ENCODE data around the gene PSMA7. TPM values are rescaled to one million over a fixed set of nuclear protein-coding genes. Genes with fewer than 3 reads are reported as not detected.

Gene PSMA7
- total RNA-seq, 2 experiments from 2014 or later = 432 to 433 TPM

DNA sequence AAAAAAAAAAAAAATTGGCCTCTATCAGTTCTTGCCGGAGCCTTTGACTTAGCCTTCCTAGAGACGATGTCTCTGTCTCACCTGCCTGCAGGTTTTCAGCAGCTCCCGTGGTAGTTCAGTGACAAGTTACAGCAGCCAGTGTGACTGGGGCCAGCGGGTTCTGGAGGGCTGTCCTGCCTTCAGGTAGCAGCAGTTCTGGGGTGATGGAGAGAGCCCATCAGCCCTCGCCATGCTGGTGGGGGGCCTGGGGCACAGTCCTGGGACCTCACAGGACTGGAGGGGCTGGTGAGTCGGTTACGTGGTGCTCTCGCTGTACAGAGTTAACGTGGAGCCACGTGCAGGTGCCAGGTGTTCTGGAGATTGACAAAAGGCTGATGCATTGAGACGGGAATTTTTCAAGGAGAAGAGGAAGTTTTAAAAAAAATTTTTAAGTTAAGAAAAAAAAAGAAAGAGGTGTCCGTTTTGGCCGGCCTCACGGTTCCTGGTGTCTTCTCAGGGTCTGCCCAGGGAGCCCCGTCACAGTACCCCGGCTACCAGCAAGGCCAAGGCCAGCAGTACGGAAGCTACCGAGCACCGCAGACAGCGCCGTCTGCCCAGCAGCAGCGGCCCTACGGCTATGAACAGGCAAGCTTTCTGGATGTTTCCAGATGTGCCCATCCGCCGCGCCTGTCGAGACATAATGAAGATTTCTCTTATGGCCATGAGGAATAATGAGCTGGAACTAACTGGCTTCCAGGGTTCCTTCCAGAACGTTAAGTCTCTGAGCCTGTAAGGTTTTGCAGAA lies 31.0 kb upstream of the PSMA7 start:
- POLR2A ChIA-PET = no interaction called here
- CTCF ChIA-PET = no interaction called here

DNA sequence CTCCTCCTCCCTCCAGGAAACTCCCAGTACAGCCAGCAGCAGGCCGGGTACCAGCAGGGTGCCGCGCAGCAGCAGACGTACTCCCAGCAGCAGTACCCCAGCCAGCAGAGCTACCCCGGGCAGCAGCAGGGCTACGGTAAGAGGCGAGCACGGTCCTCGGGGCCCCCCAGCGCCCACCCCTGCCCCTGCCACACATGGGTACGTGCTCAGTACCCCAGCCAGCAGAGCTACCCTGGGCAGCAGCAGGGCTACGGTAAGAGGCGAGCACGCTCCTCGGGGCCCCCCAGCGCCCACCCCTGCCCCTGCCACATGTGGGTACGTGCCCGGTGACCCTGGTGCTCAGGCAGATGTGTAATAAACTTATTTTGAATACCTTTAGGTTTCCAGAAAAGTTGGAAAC lies 29.5 kb upstream of the PSMA7 start:
- CTCF ChIA-PET = no interaction called here
- POLR2A ChIA-PET = no interaction called here

DNA sequence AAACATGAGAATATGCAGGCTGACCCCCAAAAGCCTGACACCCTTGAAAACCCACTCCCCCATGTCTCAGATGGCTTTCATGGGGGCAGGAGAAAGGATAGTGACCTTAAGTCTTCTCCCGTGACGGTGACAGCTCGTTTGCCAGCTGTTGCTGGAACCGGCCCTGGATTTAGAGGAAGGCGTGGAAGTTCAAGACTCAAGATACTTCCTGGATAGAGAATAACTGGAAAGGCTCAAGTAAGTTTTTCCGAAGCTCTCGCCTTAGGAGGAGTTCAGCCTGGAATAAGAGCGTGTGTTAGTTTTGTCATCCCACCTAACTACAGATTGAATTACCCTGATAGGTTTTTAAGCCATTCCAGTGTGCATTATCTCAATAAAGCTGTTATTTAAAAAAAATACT lies 28.1 kb upstream of the PSMA7 start:
- CTCF ChIA-PET = interaction anchor here (1.0 to 1.1 kb wide), 2 partner anchors 12 to 35 kb away, joined by 3 read pairs; no protein-coding TSS in a partner anchor

DNA sequence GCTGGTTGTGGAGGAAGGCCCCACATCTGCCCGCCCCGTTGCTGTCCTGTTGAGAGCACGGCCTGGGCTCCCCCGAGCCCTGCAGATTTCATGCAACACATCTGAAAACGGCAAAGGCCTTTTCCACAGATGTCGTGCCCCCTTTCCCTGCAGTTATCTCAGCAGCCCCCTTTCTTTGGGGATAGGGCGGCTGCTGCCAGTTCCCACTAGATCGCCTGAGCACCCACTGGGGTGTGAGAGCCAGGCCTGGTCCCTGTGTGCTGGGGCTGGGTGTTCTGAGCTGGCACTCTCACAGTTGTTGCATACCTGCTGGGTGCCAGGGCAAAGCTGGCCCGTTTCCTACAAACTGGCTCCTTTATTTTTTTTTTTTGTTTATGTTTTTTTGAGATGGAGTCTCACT lies 27.3 kb upstream of the PSMA7 start:
- POLR2A ChIA-PET = no interaction called here

More for the DNA sequence above, 28.1 kb upstream of the PSMA7 start:
- POLR2A ChIA-PET = no interaction called here

DNA sequence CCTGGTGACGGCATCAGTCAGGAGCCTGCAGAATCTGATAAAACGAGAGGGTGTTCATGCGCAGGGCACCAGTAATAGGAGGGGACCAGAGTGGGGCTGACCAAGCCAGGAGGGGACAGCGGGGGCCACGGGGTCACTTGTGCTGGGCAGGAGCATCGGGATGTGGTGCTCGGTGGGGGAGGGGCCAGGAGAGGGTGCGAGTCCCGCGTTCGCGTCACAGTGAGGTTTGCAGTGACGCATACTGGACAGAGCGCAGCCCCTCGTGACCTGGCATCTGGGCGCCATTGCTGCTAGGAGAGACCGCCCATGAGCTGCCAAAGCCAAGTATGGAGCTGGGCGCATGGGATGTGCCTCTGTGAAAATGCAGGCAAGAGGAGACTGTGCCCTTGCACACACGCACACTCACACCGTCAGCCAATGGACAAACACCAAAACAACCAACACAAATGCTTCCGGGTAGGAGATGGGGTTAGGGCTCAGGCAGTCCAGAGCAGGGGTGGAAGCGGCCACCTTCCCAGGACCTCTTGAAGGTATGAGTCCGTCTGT lies 25.8 kb upstream of the PSMA7 start:
- CTCF ChIA-PET = no interaction called here
- POLR2A ChIA-PET = no interaction called here

More for the DNA sequence above, 27.3 kb upstream of the PSMA7 start:
- CTCF ChIA-PET = no interaction called here

DNA sequence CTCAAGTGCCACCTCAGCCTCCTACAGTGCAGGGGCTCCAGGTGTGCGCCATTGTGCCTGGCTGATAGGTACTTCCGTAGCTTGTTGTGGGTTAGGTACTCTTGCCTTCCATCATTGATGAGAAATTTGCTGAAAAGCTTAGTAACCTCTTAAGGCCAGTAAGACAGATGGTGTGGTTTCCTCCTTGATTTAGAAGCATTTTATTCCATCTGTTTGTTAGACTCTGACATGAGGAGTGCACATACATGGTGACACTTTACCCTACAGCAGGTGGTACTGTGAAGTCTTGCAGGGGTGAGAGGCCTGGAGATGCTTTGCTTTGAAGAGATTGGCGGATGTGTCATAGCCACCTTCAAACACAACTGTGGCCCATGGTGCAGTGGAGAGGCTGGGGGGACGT lies 24.9 kb upstream of the PSMA7 start:
- CTCF ChIA-PET = interaction anchor here (0.7 kb wide), 1 partner anchor 22 kb away, joined by 3 read pairs; no protein-coding TSS in a partner anchor

DNA sequence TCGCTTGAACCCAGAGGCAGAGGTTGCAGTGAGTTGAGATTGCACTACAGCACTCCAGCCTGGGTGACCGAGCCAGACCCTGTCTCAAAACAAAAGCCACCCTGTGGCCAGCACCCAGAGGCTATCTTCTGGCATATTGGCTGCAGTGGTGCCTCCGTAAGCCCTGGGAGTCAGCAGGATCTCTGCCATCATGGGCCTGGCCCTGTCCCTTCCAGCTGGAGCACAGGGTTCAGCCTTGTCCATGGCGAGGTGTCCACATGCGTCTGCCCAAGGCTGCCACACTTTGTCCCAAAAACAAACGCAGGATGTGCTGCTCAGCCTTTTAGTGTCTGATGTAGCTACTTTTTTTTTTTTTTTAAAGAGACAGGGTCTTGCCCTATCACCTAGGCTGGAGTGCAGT lies 24.3 kb upstream of the PSMA7 start:
- POLR2A ChIA-PET = no interaction called here
- CTCF ChIA-PET = interaction anchor here (0.6 to 0.7 kb wide), 2 partner anchors 21 kb away, joined by 3 read pairs; no protein-coding TSS in a partner anchor

More for the DNA sequence above, 24.9 kb upstream of the PSMA7 start:
- POLR2A ChIA-PET = no interaction called here

DNA sequence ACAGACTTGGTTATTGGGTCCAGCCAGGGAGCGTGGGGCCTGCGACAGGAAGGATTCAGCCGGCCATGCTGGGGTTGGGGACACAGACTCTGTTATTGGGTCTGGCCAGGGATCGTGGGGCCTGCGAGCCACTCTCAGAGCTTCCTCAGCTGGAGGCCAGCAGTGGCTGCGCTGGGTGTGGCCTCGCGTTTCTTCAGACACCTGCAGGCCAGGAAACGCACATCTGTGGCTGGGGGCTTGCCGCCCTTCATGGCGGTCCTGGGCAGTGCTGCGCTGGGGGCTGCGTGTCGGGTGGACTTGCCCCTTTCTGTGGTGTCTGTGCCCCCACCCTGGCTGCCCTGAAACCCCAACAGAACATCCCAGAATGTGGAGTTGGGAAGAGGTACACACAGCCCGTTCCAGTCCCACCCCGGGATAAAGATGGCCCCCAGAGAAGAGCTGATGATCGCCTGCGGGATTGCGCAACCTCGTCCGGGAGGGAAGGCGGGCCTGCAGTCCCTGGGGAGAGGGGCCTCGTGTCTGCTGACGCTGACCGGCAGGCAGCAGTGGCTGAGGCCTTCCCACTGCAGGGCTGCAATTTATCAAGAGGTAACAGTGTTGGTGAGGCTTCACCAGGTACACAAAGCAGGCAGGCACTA lies 22.7 kb upstream of the PSMA7 start:
- ChIA-PET CTCF (no interaction called here), POLR2A (no interaction called here)

DNA sequence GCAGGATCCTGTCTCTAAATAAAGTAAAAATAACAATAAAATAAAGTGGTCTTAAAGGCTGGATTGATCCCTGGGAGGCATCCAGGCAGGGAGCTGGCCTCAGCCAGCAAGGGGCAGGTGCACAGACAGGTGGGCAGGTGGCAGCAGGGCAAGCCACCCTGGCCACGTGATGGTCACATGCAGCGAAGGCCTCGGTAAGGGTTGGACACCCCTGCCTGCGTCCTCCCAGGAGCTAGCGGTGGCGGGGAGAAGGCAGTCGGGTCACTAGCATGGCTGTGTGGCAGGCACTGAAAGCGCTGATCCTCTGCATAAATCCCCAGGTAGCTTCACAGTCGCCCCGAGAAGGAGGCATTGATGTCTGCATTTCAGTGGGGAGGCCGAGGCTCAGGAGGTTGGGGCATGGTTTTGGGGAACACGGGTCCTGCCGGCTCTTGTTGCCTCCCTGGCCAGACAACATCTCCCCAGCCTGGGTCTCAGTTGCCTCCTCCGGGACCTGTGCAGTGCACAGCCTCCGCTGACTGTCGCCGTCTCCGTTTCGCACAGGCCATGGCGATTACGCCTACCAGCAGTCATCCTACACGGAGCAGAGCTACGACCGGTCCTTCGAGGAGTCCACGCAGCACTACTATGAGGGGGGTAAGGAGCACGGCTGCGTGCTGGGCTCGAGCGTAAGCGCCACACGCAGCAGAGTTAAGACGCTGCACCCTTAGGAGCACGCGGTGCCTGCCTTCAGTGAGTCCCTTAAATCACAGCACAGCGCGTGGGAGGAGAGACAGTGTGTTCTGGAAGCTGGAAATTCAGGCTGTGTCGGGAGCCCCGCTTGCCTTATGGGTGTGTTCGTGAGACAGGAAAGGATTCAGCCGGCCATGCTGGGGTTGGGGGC lies 21.9 kb upstream of the PSMA7 start:
- POLR2A ChIA-PET = no interaction called here
- CTCF ChIA-PET = no interaction called here

DNA sequence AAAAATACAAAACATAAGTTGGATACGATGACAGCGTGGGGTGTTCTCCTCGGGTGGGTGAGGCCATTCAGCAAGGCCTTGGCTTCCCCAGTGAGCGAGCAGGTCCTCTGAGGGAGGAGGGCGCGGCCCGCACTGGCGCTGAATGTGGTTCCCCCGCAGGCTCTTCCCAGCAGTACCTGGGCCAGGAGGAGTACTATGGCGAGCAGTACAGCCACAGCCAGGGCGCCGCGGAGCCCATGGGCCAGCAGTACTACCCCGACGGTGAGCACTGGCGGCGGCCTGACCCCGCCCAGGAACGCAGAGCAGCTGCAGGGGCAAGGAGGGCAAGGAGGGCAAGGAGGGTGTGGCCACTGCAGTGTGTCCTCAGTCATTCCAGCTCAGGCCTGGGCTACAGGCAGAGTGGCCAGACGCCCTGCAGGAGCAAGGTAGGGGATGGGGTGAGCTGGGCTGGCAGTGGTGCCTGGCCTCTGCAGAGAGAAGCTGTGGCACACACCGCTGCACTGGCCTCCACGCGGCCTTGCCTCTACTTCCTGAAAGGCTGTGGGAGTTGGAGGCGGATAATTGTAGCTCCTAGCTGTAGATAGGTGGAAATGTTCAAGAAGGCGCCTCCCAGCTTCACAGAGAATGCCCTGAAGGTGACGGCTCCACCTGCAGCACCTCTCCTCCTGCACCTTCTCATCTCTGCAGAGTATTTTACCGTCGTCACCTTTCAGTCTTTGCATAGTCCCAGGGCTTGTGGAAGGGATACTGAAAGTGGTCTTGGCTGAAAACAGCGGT lies 21.0 kb upstream of the PSMA7 start:
- CTCF ChIA-PET = no interaction called here

DNA sequence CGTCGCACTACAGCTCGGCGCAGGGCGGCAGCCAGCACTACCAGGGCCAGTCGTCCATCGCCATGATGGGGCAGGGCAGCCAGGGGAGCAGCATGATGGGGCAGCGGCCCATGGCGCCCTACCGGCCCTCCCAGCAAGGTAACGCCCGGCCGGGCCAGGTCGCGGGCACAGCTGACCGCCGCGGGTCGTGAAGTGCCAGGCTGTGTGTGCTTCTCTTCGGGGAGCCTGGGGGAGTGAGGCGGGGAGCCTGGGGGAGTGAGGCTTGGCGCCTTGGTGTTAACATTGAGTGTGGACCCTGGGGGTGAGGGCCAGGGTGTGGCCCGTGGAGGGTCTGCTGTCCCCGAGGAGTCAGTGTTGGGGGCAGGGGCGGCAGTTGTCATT lies 20.3 kb upstream of the PSMA7 start:
- POLR2A ChIA-PET = no interaction called here
- CTCF ChIA-PET = no interaction called here

More for the DNA sequence above, 21.0 kb upstream of the PSMA7 start:
- POLR2A ChIA-PET = no interaction called here

DNA sequence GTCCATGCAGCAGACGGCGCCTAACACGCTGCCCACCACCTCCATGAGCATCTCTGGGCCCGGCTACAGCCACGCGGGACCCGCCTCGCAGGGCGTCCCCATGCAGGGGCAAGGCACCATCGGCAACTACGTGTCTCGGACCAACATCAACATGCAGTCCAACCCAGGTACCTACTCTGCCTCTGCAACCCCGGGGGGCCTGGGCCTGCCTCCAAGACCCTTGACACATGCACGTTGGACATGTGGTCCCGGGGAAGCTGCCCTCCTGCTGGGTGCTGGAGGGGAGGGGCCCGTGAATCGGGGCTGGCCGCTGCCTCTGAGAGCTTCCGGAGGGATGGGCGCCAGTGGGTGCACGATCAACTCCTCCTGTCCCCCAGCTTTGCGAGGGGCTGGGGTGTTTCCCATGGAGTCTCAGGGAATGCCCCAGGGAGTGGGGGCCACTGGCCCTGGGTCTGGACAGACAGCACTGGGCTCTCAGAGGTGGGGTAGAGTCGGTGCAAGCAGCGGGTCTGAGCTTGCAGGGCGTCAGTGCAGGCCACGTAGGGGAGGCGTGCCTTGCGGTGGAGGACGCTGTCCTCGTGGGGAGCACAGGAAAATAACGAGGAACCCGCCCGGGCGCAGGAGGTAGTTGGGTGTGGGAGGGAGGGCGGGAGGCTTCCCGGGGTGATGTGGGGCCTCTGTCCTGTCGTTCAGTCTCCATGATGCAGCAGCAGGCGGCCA lies 19.7 kb upstream of the PSMA7 start:
- CTCF ChIA-PET = no interaction called here
- POLR2A ChIA-PET = no interaction called here

DNA sequence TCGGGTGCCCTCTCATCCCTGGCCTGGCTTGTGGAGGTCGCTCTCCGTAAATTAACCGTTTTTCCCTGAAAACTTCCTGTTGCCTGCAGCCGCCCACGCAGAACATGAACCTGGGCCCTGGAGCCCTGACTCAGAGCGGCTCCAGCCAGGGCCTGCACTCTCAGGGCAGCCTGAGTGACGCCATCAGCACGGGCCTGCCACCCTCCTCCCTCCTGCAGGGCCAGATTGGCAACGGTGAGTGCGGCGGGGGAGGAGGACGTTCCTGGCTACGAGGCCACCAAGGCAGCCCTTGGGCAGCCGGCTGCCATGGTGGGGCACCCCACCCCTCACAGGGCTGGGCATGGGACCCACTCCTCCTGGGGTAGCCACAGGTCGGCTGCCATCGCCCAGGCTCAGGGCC lies 18.2 kb upstream of the PSMA7 start:
- CTCF ChIA-PET = no interaction called here
- POLR2A ChIA-PET = no interaction called here

DNA sequence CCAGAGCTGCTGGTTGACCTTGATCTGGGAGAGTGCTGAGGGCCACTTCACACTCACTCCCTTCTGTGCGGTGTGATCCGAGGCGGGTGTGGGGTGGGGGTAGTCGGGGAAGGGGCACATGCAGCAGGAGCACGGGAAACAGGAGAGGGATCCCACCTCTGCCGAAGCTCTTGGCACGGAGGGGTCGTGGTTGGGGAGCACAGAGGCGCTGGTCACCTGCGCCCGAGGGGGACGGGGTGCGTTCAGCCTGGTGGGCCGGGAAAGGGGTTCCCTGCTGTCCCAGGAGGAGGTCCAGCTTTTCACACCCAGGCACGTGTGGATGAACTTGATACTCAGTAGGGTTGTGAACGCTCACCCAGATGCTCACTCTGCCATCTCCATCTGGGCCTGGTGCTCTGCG lies 17.7 kb upstream of the PSMA7 start:
- ChIA-PET CTCF (no interaction called here), POLR2A (no interaction called here)

DNA sequence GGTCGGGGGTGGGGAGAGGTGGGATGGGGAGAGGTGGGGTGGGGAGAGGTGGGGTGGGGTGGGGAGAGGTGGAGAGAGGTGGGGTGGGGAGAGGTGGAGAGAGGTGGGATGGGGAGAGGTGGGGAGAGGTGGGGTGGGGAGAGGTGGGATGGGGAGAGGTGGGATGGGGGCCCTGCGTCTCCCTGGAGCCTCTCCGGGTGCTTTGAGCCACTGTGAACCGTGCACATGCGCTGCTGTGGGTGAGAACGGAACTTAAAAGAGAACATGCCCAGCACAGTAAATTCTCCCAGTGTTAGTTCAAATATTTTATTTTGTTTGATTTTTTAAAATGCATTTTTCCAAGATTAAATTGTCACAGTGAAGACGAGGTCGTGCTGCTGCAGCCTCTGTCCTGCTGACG lies 17.1 kb upstream of the PSMA7 start:
- CTCF ChIA-PET = no interaction called here
- POLR2A ChIA-PET = no interaction called here

DNA sequence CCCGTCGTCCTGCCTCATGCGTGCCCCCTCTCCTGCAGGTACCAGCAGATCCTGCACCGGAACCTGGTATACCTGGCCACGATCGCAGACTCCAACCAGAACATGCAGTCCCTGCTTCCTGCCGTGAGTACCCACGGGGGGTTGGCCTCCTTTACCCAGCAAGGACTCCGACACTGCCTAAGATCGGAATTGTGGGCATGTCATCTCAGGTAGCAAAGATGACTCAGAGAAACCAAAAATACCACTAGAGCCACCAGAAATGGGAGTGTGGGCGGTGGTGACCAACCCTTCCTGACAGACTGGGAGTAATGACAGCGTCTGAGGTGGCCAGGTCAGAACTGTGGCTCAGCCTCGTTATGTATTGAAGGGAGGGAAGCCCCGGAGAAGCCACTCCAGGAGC lies 16.6 kb upstream of the PSMA7 start:
- POLR2A ChIA-PET = no interaction called here
- CTCF ChIA-PET = interaction anchor here (1.1 kb wide), 1 partner anchor 151 kb away, joined by 3 read pairs; no protein-coding TSS in a partner anchor

DNA sequence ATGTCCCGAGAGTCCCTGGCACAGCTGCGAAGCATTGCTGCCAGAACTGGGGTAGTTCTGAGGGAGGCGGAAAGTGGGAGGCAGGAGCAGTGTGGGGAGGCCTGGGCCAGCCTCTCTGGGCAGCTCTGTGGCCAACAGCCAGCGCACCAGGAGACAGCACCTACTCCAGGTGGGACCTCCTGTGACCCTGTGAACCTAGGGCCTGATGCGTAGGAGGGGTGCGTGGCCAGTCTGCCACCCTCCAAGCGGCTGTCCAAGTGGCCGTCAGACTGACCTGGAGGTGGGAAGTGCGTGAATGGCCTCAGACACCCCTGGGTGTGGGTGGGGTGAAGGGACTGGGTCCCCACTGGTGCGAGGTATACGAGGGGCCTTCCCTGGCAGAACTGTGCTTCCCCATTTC lies 15.9 kb upstream of the PSMA7 start:
- CTCF ChIA-PET = interaction anchor here (0.7 to 1.1 kb wide), 2 partner anchors 13 to 151 kb away, joined by 3 read pairs; no protein-coding TSS in a partner anchor
- POLR2A ChIA-PET = no interaction called here

DNA sequence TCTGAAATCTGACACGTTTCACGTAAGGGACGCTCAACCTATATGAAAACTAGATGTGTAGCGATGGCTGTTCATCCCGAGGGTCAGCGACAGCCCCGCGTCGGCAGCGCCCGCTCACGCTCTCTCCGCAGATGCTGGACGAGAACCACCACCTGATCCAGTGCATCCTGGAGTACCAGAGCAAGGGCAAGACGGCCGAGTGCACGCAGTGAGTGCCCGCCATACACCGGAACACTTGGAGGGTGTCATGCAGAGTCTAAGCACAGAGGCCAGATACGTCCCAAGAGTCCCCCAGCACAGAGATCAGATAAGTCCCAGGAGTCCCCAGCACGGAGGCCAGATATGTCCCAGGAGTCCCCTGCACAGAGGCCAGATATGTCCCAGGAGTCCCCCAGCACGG lies 15.3 kb upstream of the PSMA7 start:
- CTCF ChIA-PET = interaction anchor here (1.1 kb wide), 1 partner anchor 150 kb away, joined by 3 read pairs; no protein-coding TSS in a partner anchor

DNA sequence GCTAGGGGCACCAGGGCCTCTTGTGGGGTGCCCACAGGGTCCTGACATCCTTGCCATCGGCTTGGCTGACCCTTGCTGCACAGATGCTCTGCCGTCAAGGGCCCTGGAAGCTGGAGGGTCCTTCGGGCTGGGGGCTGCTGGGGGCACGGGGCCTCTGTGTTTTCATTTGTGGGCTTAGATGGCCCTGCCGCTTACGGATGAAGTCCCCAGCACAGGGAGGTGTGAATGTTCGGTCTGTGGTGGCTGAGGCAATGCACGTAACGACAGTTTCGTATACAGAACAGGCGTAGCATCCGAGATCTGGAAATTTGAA lies 14.8 kb upstream of the PSMA7 start:
- CTCF ChIA-PET = no interaction called here
- POLR2A ChIA-PET = no interaction called here

More for the DNA sequence above, 15.3 kb upstream of the PSMA7 start:
- POLR2A ChIA-PET = no interaction called here
